ACHN (cell line): Measurements from ENCODE around the gene TERT.
"Not testable (repeated sequence)": the region's sequence is repeated elsewhere in the genome, so short reads cannot be mapped to it uniquely, and the experiment has no call there.

Source experiments
- DNase-seq: peaks from one replicate; pipeline ENCODE4 v3.0.0-alpha.2; 2015
- in situ Hi-C: cut with HindIII; loops from 2 replicates; pipeline ENCODE4 v1.10.0; 2017; ENCODE audit warnings: low sequenced_read_pairs, low pct_ligation_motif_present, low pct_unique_long_range_greater_than_20kb

The TERT gene

GRCh38 chr5:1333286-1333685 lies 38.4 kb upstream of the TERT start:
- in situ Hi-C loops, DNase-seq: not testable (repeated sequence)

GRCh38 chr5:1332461-1333001 lies 37.7 kb upstream of the TERT start:
- DNase-seq = no peak
- in situ Hi-C loops = no loop called here

DNA sequence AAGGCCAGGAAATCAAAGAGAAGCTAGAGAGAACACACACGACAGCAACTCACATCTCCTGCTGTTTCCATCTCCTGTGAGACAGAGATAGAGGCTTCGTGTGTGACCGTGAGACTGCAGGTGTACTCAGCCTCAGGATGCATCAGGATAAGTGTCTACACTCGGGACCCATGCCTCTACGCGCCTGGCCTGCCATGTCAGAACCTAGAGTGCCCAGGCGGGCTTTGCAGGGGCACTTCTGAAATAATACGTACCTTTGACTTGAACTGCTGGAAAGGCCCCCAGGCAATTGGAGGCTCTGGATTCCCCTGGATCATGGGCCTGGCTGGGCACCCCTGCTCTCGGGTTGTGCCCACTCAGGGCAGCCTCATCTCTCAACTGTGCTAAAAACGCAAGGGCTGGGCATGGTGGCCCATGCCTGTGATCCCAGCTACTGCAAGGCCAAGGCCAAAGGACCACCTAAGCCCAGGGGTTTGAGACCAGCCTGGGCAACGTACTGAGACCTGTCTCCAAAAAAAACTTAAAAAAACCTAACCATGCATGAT lies 37.1 kb upstream of the TERT start:
- no peak for DNase-seq
- in situ Hi-C loops = no loop called here

- in situ Hi-C loops = no loop called here
- no peak for DNase-seq
These were observed 36.3 kb upstream of the TERT start for GRCh38 chr5:1330847-1331831.

- in situ Hi-C loops = no loop called here
- no peak for DNase-seq
These were observed 35.4 kb upstream of the TERT start for GRCh38 chr5:1330146-1330846.

- no peak for DNase-seq
- in situ Hi-C loops = no loop called here
These were observed 34.3 kb upstream of the TERT start for GRCh38 chr5:1329111-1329579.

DNA sequence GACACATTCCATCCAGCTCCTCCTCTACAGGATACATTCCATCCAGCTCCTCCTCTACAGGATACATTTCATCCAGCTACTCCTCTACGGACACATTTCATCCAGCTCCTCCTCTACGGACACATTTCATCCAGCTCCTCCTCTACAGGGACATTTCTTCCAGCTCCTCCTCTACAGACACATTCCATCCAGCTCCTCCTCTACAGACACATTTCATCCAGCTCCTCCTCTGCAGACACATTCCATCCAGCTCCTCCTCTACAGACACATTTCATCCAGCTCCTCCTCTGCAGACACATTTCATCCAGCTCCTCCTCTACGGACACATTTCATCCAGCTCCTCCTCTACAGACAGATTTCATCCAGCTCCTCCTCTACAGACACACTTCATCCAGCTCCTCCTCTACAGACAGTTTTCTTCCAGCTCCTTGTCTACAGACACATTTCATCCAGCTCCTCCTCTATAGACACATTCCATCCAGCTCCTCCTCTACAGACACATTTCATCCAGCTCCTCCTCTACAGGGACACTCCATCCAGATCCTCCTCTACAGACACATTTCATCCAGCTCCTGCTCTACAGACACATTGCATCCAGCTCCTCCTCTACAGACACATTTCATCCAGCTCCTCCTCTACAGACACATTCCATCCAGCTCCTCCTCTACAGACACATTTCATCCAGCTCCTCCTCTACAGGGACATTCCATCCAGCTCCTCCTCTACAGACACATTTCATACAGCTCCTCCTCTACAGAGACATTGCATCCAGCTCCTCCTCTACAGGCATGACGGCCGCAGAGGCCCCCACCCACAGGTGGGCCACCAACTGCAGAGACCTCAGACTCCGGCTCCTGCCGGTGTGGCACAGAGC lies 33.6 kb upstream of the TERT start:
- in situ Hi-C loops = not testable (repeated sequence)
- peak; percentile 33 for DNase-seq

- DNase-seq = peak; percentile 20
- in situ Hi-C loops = not testable (repeated sequence)
These were observed 32.3 kb upstream of the TERT start for GRCh38 chr5:1326901-1327756.

DNA sequence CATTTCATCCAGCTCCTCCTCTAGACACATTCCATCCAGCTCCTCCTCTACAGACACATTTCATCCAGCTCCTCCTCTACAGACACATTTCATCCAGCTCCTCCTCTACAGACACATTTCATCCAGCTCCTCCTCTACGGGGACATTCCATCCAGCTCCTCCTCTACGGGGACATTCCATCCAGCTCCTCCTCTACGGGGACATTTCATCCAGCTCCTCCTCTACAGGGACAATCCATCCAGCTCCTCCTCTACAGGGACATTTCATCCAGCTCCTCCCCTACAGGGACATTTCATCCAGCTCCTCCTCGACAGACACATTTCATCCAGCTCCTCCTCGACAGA lies 31.6 kb upstream of the TERT start:
- DNase-seq, in situ Hi-C loops: not testable (repeated sequence)

- DNase-seq = no peak
- in situ Hi-C loops = no loop called here
These were observed 31.1 kb upstream of the TERT start for GRCh38 chr5:1325870-1326531.

- no peak for DNase-seq
- in situ Hi-C loops = no loop called here
These were observed 30.4 kb upstream of the TERT start for GRCh38 chr5:1325191-1325741.

GRCh38 chr5:1324719-1325190 lies 29.9 kb upstream of the TERT start:
- no peak for DNase-seq
- in situ Hi-C loops = no loop called here

DNA sequence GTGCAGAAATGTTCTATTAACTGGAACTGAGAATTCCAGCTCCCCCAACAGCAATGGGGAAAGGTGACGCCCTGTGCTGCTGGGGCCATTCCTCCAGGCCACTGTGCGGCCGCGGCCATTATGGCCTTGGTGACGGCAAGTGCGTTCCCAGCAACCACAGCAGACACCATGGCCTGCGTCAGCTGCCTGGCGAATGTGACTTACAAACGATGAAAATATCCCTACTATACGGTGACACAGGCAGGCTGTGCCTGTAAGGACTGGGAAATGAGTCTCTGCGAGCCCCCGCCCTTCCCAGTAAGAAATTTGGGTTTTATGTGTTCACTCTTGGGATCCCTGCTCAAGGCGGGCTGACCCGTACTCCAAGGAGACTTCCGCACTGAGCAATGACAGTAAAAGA lies 29.4 kb upstream of the TERT start:
- in situ Hi-C loops = no loop called here
- DNase-seq = no peak

- no peak for DNase-seq
- in situ Hi-C loops = no loop called here
These were observed 28.9 kb upstream of the TERT start for GRCh38 chr5:1323803-1324173.

DNA sequence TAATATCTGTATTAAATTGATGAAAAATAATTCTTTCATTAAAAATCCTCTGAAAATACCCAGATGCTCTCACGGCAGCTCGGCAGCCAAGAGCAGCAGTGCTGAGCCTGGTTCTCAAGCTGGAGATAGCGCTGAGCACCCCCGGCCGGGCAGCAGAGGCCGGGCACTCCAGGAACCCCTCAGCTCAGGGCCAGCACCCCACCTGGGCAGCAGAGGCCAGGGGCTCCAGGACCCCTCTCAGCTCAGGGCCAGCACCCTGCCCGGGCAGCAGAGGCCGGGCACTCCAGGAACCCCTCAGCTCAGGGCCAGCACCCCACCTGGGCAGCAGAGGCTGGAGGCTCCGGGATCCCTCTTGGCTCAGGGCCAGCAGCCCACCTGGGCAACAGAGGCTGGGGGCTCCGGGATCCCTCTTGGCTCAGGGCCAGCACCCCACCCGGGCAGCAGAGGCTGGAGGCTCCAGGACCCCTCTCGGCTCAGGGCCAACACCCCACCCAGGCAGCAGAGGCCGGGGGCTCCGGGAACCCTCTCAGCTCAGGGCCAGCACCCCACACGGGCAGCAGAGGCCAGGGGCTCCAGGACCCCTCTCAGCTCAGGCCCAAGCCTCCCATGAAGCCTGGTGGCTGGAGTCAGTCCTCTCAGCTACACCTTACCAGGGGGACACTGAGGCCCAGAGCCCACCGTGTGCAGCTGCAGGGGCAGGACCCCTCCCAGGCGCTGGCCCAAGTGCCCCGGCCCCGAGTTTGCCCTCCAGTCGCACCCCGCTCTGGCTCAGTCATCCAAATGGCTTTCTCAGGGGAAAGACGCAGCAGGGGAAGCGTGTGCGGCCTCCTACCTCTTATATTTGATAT lies 28.3 kb upstream of the TERT start:
- in situ Hi-C loops = no loop called here
- DNase-seq = no peak
